MCF 10A (cell line): ENCODE results near the gene PYM1. TPM values are rescaled to one million over a fixed set of nuclear protein-coding genes. Genes with fewer than 3 reads are reported as not detected.

Experiments
- BruUV-seq: library from RNA; stranded (reverse); fragments of 400-500 nt; replicated peaks from 2 replicates; lab custom pipeline; 2021; lab: Mats Ljungman, UMichigan
- CTCF ChIA-PET: fragments of 300-600 bp; sonication (Branson Sonifier 250); formaldehyde crosslinking; extraction: SDS; loops from one replicate; lab custom pipeline; 2021; ENCODE audit warnings: antibody characterized with exemption, inconsistent platforms; lab: Yijun Ruan, JAX
- POLR2A ChIA-PET: fragments of 300-600, 350-650 bp; sonication (Branson Sonifier 250); formaldehyde crosslinking; extraction: SDS; loops from one replicate; lab custom pipeline; 2020; ENCODE audit warnings: antibody characterized with exemption, inconsistent platforms; lab: Yijun Ruan, JAX
- DNase-seq: peaks from one replicate; pipeline ENCODE4 v3.0.0-alpha.2; 2018; ENCODE audit not compliant: unreplicated experiment
- H3K27ac Mint-ChIP-seq: one replicate; pipeline ENCODE4 v1.8.0; 2022; ENCODE audit warnings: mild to moderate bottlenecking, low read depth, mixed read lengths; ENCODE audit not compliant: unreplicated experiment
- H3K27me3 Mint-ChIP-seq: one replicate; pipeline ENCODE4 v1.8.0; 2022; ENCODE audit warnings: mixed read lengths; ENCODE audit not compliant: insufficient read depth, unreplicated experiment
- H3K36me3 Mint-ChIP-seq: one replicate; pipeline ENCODE4 v1.8.0; 2022; ENCODE audit warnings: mild to moderate bottlenecking, moderate library complexity, mixed read lengths; ENCODE audit not compliant: insufficient read depth, unreplicated experiment
- H3K4me1 Mint-ChIP-seq: one replicate; pipeline ENCODE4 v1.8.0; 2022; ENCODE audit warnings: mixed read lengths; ENCODE audit not compliant: insufficient read depth, unreplicated experiment
- H3K4me3 Mint-ChIP-seq: one replicate; pipeline ENCODE4 v1.8.0; 2022; ENCODE audit warnings: mild to moderate bottlenecking, moderate library complexity, mixed read lengths; ENCODE audit not compliant: unreplicated experiment
- H3K9me3 Mint-ChIP-seq: one replicate; pipeline ENCODE4 v1.8.0; 2022; ENCODE audit warnings: mixed read lengths; ENCODE audit not compliant: unreplicated experiment
- intact Hi-C: fragments of 100-400 bp; cut with micrococcal nuclease; formaldehyde crosslinking; loops from 2 replicates; pipeline ENCODE4 v1.14.1; 2022
- total RNA-seq: library from RNA; stranded (reverse); gene quantifications from 2 replicates; pipeline ENCODE4 v1.2.3, GENCODE V29; 2022
- TF ChIP-seq, protein P1 (sequence below): fragments of 200-600 bp; IDR thresholded peaks from one replicate; pipeline ENCODE4 v1.8.0; 2022; ENCODE audit warnings: antibody characterized with exemption, mild to moderate bottlenecking; ENCODE audit not compliant: unreplicated experiment

Gene PYM1
- total RNA-seq, 1 experiment from 2014 or later = 56.5 TPM

DNA sequence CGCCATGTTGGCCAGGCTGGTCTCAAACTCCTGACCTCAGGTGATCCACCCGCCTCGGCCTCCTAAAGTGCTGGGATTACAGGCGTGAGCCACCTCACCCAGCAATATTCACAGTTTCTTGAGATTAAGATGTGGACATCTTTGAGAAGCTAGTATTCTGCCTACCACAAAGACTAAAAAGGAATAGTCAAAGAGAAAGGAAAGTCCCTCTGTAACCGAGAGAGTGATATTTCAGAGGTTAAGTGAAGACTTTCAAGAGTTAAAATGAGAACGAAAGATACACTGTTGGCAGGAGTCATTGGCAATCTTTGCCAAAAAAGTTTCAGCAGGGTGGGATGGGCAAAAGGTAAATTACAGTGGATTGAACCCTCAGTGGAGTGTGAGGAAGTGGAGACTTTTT lies 18.9 kb upstream of the PYM1 start:
- BruUV-seq = no TSS peak
- Mint-ChIP-seq H3K36me3 (peaks cover 97% of the 10 kb centered on the region), H3K27me3 (no peaks in the 10 kb centered on the region), H3K4me1 (no peaks in the 10 kb centered on the region), H3K27ac (no peak overlapping the region), H3K4me3 (no peak overlapping the region), H3K9me3 (no peaks in the 10 kb centered on the region)
- intact Hi-C loops = no loop called here
- DNase-seq = no peak
- TF ChIP-seq, protein P1, sequence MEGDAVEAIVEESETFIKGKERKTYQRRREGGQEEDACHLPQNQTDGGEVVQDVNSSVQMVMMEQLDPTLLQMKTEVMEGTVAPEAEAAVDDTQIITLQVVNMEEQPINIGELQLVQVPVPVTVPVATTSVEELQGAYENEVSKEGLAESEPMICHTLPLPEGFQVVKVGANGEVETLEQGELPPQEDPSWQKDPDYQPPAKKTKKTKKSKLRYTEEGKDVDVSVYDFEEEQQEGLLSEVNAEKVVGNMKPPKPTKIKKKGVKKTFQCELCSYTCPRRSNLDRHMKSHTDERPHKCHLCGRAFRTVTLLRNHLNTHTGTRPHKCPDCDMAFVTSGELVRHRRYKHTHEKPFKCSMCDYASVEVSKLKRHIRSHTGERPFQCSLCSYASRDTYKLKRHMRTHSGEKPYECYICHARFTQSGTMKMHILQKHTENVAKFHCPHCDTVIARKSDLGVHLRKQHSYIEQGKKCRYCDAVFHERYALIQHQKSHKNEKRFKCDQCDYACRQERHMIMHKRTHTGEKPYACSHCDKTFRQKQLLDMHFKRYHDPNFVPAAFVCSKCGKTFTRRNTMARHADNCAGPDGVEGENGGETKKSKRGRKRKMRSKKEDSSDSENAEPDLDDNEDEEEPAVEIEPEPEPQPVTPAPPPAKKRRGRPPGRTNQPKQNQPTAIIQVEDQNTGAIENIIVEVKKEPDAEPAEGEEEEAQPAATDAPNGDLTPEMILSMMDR = no peak
- ChIA-PET CTCF (interaction anchor here (1.0 to 4.4 kb wide), 2 partner anchors 8 to 83 kb away, joined by 3 to 30 read pairs; no protein-coding TSS in a partner anchor), POLR2A (interaction anchor here (0.6 to 3.1 kb wide), 3 partner anchors 13 to 158 kb away, joined by 3 to 9 read pairs (median 7); partner anchors contain the start of genes PA2G4 and RAB5B)

DNA sequence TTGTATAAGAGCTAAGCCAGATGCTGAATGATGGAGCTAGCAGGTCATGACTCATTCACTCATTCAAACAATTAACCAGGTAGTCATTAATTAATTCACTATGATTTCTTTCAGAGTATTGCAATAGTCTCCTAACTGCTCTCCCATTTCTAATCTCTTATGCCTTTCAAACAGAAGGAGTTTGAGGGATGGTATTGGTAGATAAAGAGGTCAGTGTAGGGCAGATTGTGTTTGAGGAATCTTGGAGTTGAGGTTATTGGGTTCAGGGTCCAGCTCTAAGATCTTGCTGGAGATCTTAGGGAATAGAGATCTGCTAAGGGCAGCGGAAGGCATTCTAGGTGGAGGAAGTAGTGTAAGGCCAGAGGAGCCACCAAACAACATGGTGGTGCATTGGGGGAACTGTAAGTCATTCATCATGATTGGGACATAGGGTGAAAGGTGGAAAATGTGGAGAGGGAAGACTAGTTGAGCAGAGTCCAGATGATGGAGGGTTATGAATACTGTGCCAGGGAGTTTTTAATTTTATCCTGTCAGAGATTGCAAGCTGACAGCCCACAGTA lies 15.0 kb upstream of the PYM1 start:
- no TSS peak for BruUV-seq
- Mint-ChIP-seq H3K4me3 (no peak overlapping the region), H3K27ac (peak overlapping the region; percentile 52), H3K27me3 (no peaks in the 10 kb centered on the region), H3K4me1 (peaks cover 30% of the 10 kb centered on the region), H3K9me3 (no peaks in the 10 kb centered on the region), H3K36me3 (peaks cover 93% of the 10 kb centered on the region)
- TF ChIP-seq, protein P1 = no peak
- no peak for DNase-seq
- intact Hi-C loops = no loop called here
- POLR2A ChIA-PET = interaction anchor here (0.6 to 4.7 kb wide), 8 partner anchors 8 to 196 kb away, joined by 3 to 23 read pairs (median 3); no protein-coding TSS in a partner anchor
- CTCF ChIA-PET = interaction anchor here (0.6 to 4.8 kb wide), 7 partner anchors 10 to 147 kb away, joined by 3 to 34 read pairs (median 4); partner anchors contain the start of genes DGKA and PYM1

DNA sequence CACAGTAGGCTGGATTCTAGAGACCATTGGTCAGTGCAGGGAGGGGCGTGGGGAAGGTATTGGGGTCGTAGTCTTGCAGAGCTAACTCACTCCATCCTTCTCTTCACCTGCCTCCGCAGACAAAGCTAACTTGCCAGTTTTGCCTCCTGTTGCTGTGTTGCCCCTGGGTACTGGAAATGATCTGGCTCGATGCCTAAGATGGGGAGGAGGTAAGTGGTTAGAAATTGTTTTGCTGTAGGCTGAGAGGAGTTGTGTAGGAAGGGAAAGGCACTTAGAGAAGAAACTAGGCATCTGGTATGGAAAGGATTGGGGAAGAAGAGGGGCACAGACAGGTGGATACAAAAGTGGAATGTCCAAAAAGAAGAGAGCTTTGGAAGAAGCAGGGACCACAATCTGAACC lies 14.4 kb upstream of the PYM1 start:
- no peak overlapping the region for H3K4me3 Mint-ChIP-seq
- H3K27ac Mint-ChIP-seq = no peak overlapping the region
- ChIA-PET POLR2A (interaction anchor here (0.7 to 4.7 kb wide), 4 partner anchors 7 to 195 kb away, joined by 3 to 23 read pairs (median 4); no protein-coding TSS in a partner anchor), CTCF (interaction anchor here (0.6 to 8.0 kb wide), 10 partner anchors 9 to 1511 kb away, joined by 3 to 108 read pairs (median 4); partner anchors contain the start of genes DGKA and PYM1)
- H3K4me1 Mint-ChIP-seq = peaks cover 36% of the 10 kb centered on the region
- DNase-seq = no peak
- BruUV-seq = no TSS peak
- peaks cover 93% of the 10 kb centered on the region for H3K36me3 Mint-ChIP-seq
- H3K9me3 Mint-ChIP-seq = no peaks in the 10 kb centered on the region
- H3K27me3 Mint-ChIP-seq = no peaks in the 10 kb centered on the region
- TF ChIP-seq, protein P1 = no peak
- intact Hi-C loops = no loop called here

DNA sequence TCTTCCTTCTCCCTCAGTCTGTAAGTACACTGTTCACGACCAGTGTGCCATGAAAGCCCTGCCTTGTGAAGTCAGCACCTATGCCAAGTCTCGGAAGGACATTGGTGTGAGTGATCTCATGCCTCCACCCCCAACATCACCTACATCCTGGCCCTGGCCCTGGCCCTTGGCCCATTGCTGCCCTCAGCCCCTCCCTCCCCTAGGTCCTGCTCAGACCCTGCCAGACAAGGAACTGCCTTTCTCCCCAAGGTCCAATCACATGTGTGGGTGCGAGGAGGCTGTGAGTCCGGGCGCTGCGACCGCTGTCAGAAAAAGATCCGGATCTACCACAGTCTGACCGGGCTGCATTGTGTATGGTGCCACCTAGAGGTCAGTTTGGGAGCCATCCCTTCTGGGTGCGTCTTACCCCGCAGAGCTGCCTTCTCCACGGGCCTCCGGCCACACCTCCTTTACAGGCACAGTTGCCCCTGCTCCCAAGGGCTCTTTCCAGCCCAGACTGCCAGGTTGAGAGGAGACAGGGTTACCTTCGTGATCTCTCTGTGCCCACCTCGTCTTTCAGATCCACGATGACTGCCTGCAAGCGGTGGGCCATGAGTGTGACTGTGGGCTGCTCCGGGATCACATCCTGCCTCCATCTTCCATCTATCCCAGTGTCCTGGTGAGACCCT lies 12.5 kb upstream of the PYM1 start:
- no peaks in the 10 kb centered on the region for H3K27me3 Mint-ChIP-seq
- ChIA-PET POLR2A (interaction anchor here (0.6 to 5.9 kb wide), 15 partner anchors 9 to 328 kb away, joined by 3 to 53 read pairs (median 5); partner anchors contain the start of genes CD63, DGKA, DNAJC14 and ORMDL2), CTCF (interaction anchor here (0.6 to 8.0 kb wide), 26 partner anchors 9 to 206 kb away, joined by 3 to 108 read pairs (median 4); partner anchors contain the start of genes DGKA, ORMDL2, PYM1 and SARNP)
- H3K36me3 Mint-ChIP-seq = peaks cover 89% of the 10 kb centered on the region
- peak overlapping the region; percentile 52 for H3K27ac Mint-ChIP-seq
- no peaks in the 10 kb centered on the region for H3K9me3 Mint-ChIP-seq
- peaks cover 49% of the 10 kb centered on the region for H3K4me1 Mint-ChIP-seq
- DNase-seq = peak; percentile 91
- TF ChIP-seq, protein P1 = peak; percentile 85
- intact Hi-C loops = loop anchor here (1.0 to 2.0 kb wide), 3 partner anchors 10 to 201 kb away; partner anchors contain the start of gene SARNP
- BruUV-seq = no TSS peak
- peak overlapping the region; percentile 48 for H3K4me3 Mint-ChIP-seq
